Embryonic facial prominence (tissue), 1 donor: Measurements from ENCODE around the gene TAF3.

Source experiments
- DNase-seq: peaks from one replicate; pipeline ENCODE4 v3.0.0-alpha.2; 2016; ENCODE audit errors: extremely low spot score

Gene TAF3

DNA sequence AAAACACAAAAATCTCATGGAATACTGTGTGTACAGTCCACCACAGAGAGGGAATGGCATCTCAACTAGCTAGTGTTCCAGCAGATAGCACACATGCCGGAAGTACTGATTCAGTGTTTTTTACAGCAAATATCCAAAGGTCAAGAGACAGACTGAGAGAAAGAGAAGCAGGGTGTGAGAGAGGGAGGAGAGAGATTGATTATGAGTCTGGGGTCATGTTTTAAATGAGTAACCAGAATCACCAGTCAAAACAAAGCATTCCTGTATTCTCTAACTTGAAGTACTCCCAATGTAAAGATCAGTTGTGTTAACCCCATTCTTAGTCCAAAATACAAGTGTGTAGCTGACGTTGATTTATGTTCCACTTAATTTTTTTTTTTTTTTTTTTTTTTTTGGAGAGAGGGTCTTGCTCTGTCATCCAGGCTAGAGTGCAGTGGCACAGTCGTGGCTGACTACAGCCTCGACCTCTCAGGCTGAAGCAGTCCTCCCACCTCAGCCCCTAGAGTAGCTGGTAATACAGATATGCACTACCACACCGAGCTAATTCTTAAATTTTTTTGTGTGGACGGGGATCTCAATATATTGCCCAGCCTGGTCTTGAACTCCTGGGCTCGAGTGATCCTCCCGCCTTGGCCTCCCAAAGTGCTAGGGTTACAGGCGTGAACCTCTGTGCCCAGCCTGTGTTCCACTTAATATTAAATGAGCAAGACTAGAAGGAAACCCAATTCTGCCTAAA is 114.2 kb downstream of the TAF3 start:
- no peak for DNase-seq

DNA sequence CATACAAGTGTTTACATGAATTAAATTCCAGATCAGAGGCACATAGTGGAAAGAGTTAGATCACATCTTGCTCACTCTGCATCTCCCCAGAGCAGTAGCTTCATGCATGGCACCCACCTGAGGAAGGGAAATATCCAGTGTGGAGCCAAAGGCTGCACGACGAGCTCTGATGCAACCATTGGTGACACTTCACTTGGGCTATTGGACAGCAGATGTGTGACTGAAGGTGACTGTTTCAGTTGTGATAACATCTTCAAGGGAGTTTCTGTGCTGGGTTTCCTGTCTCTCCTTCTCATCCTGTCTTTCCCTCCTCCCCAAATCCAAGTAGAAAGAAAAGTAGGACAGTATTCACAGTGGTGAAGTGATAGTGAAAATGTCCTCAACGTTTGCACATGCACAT is 115.0 kb downstream of the TAF3 start:
- no peak for DNase-seq

DNA sequence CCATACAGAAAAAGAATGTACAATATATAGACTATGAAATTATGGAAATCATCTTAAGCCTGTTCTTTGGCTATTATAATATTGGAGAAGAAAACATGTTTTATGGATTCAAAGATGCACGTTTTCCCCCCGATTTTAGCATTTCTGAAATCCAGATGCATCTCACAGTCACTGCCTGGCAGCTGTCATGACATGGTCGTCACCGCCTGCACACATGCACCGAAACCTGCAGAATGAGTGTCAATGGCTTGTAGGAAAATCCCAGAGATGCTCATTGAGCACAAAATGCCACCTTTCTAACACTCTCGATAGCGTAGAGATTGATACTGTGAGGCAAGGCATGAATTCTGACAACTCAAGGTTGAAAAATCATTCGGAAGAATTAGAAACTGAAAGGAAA is 115.5 kb downstream of the TAF3 start:
- no peak for DNase-seq

GRCh38 chr10:7937315-7937945 is 119.1 kb downstream of the TAF3 start:
- DNase-seq = no peak

GRCh38 chr10:7941576-7941975 is 123.3 kb downstream of the TAF3 start:
- DNase-seq = no peak

- no peak for DNase-seq
These were observed 124.0 kb downstream of the TAF3 start for GRCh38 chr10:7942316-7942715.

- DNase-seq = no peak
These were observed 124.6 kb downstream of the TAF3 start for GRCh38 chr10:7942859-7943258.

DNA sequence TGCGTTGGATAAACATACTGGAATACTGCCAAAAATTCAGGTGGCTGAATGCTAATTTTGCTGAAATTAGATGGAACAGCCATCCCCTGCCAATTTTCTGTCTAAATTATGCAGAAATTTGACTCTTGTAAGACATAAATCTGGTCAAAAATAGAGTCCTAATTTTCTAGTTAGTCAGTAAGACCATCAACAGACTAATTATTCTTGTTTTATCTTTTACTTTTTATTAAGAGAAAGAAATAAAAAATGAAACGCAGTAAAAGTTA is 125.8 kb downstream of the TAF3 start:
- no peak for DNase-seq

DNA sequence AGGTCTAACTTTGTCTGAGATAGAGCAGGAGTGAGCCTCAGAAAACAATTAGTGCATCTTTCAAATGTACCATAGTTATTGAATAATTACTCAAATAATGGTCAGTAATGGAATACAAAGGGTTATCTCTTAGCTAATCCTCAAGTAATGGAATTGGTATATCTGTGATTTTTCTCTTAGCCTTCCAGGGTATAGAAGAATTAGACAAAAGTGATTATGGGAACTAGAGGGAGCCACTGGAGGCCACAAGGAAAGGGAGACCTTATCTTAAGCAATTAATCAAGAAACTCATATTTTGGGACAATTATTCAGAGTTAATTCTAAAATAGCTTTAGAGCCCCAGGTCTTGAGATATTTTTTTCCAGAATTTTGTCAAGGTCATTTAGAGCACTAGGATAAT is 126.2 kb downstream of the TAF3 start:
- no peak for DNase-seq

DNA sequence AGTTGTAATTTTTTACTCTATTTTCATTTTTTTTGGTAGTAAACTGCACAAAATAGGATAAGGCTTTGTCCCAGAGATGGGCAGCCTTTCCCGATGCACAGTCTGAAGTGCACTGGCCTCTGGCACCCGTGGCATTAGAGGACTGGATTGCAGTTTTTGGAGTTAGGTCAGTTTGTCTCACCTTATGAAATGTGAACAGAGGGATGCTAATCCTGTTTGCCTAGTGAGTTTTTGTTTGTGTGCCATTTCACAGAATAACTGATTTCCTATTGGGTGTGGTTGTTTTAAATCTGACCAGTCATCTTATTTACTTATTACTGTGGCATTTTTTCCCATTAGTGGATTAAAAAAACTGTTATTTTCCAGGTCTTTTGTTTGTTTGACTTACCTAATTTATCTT is 126.7 kb downstream of the TAF3 start:
- no peak for DNase-seq

GRCh38 chr10:7945469-7946187 is 127.3 kb downstream of the TAF3 start:
- no peak for DNase-seq

DNA sequence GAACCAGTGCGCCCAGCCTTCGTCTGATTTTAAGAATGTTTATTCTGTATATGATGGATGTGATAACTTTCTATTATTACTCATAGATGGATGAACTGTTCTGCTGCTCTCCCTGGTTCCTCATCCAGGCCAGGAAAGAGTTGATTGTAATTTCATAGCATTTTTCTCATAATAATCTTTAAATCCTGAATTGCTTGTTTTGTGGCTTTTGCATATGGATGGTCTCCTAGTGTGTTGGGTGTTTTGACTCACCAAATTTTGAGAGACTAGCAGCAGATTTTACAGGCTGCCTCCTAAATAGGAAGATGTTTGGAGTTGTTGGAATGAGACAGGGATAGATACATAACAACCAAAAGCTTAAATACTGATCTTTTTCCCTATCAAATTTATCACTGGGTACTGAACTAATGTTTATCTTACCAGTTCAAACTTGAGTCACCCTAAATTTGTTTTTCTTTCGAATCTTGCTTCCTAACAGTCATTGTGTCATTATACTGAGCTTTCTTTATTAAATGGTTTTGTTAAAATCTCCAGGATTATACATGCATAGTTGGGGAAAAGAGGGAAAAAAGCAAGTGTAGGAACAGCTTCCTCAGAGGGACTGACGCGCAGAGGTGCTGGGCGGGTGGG is 130.2 kb downstream of the TAF3 start:
- no peak for DNase-seq

DNA sequence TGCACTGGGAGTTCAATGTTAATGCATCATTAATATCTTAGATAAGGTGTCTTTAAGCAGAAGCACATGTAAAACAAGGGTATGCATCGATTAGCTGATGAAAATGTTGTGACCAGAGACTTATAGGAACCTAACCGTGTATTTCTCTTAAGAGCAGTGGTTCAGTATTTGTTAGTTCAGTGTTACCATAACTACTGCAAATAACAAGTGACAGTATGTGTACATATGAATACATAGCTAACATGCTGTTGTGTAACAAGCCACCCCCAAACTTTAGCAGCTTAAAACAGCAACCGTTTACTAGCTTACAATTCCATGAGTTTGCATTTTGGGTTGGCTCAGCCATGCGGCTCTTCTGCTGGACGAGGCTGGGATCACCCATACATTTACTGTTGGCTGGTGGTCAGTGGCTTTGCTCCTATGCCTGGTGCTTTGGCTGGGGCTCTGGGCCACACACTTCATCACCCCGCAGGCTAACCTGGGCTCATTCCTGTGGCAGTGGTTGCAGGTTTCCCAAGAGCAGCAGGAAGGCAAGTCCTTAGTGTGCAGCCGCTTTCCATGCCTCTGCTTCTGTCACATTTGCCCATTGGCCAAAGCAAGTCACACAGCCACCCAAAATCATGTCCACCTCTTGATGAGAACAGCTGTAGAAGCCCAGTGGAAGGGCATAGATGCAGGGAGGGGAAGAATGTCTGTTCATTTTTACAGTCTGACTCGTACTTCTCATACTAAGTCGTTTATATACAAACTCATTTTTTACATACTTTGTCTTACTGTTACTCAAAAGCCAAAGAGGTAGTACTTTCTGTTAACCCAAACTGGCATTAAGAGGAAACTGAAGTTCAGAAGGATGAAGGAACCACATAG is 132.9 kb downstream of the TAF3 start:
- no peak for DNase-seq

GRCh38 chr10:7952266-7952665 is 134.0 kb downstream of the TAF3 start:
- no peak for DNase-seq

DNA sequence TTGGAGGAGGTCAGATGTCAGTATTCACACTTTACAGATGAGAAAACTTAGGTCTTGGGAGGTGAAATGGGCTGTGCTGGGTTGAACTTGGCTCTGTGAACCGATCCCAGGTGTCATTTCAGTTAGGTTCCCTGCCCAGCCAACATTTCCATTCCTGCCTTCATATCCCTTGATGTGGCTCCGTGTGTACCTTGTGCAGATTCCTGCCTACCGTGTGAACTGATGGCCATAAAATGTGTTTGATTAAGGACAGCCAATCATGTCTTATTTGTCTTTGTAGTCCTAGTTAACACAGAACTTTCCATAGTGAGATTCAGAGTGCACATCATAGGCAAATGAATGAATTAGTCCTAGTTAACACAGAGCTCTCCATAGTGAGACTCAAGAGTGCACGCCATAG is 135.1 kb downstream of the TAF3 start:
- DNase-seq = no peak

DNA sequence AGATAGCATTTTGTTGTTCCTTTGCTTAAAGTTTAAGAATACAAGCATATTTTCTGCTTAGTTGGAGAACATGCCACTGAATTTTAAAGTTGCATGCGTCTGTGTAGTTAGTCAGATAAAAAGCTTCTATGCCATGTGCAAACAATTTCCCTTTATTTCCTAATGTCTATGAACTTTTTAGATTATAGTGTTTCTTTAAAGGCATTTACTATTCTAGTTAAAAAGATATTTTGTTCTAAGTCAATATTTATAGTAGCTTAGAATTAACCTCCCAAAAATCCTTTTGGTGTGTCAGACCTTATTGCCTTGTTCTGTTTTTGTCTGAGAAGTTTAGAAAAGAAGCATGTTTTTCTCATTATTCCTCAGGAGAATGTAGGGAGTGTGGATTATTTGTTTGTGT is 137.1 kb downstream of the TAF3 start:
- DNase-seq = no peak

DNA sequence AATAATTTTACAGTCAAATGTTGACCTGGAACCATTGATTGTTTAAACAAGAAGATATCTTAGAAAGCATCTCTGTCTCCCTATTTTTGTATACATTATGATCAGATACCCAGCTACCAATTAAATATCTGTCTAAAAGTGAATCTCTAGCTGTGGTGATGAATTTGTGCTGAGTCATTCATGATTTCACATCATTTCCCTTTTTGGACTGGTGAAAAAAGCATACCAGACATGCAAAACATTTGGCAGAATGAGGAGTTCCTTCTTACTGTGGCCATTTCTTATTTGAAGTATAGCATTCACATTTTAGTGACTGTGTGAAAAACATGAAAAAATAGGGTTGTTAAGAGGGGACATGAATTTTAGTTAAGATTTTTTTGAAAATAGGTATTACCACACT is 138.2 kb downstream of the TAF3 start:
- DNase-seq = no peak

DNA sequence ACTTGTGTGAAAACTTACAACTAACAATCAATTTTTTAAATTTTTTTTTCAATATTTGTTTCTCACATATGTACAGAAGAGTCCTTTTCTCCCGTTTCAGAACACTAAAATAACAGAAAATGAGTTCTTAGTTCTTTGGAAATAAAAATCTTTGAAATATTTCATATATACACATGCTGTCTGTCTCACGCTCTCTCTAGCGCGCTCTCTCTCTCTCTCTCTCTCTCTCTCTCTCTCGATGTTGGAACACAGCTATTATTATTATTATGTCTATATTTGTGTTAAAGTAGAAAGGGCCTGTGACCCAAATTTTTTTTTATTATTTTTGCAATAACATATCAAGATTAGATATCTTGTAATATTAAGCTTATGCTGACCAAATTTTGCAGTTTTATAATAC is 139.3 kb downstream of the TAF3 start:
- no peak for DNase-seq

- DNase-seq = no peak
These were observed 140.1 kb downstream of the TAF3 start for GRCh38 chr10:7958442-7958841.

GRCh38 chr10:7960108-7960507 is 141.8 kb downstream of the TAF3 start:
- no peak for DNase-seq

- no peak for DNase-seq
These were observed 144.3 kb downstream of the TAF3 start for GRCh38 chr10:7962592-7962991.

DNA sequence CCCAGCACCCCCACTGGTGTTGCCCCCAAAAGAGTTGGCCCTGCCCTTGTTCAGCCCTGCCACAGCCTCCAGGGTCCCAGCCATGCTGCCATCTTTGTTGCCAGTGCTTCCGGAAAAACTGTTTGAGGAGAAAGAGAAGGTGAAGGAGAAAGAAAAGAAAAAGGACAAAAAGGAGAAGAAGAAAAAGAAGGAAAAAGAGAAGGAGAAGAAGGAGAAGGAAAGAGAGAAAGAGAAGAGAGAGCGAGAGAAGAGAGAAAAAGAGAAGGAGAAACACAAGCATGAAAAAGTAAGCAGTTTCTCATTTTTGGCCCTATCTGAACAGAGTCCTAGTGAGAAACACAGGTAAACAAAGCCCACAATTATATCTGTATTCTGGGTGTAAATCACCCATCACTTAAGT is 147.2 kb downstream of the TAF3 start:
- DNase-seq = no peak
